CD14-positive monocyte (primary cell): ENCODE data around the gene PPOX. TPM values are rescaled to one million over a fixed set of nuclear protein-coding genes. Genes with fewer than 3 reads are reported as not detected.

Experiments used
- DNase-seq, 3 donors: peaks; one replicate each; pipeline ENCODE4 v3.0.0-alpha.2; 2011 to 2022
- H2AFZ ChIP-seq: 2 replicates; pipeline ENCODE4 v1.6.0; 2012; ENCODE audit warnings: mild to moderate bottlenecking, low read depth, low read length, inconsistent platforms; ENCODE audit not compliant: insufficient read depth, poor library complexity, severe bottlenecking
- H3K27ac ChIP-seq, 2 donors: 1 replicate in 1 of 2; 2 replicates in 1 of 2; pipeline ENCODE4 v1.5.1; 2012 to 2013; ENCODE audit warnings: low read length in 2 of 2, control low read depth in 1 of 2, inconsistent platforms in 1 of 2, low read depth in 1 of 2, mild to moderate bottlenecking in 1 of 2
- H3K27me3 ChIP-seq, 2 donors: one replicate each; pipeline versions ENCODE4 v1.6.0 to v1.6.1; 2011 to 2013; ENCODE audit warnings: low read length in 2 of 2; ENCODE audit not compliant: control insufficient read depth in 2 of 2, insufficient read depth in 2 of 2
- H3K36me3 ChIP-seq, 2 donors: replicated peaks in 1 of 2; 1 replicate in 1 of 2; 2 replicates in 1 of 2; pipeline versions ENCODE4 v1.5.1 to v1.6.1; 2012 to 2013; ENCODE audit warnings: low read length in 2 of 2, control low read depth in 1 of 2, inconsistent platforms in 1 of 2, mild to moderate bottlenecking in 1 of 2; ENCODE audit not compliant: insufficient read depth in 2 of 2, control insufficient read depth in 1 of 2
- H3K4me1 ChIP-seq, 2 donors: 1 replicate in 1 of 2; 2 replicates in 1 of 2; pipeline versions ENCODE4 v1.5.1 to v1.6.1; 2012 to 2013; ENCODE audit warnings: low read length in 2 of 2, control low read depth in 1 of 2, inconsistent platforms in 1 of 2, mild to moderate bottlenecking in 1 of 2, moderate library complexity in 1 of 2; ENCODE audit not compliant: insufficient read depth in 2 of 2, control insufficient read depth in 1 of 2
- H3K4me2 ChIP-seq: replicated peaks from 2 replicates; pipeline ENCODE3; 2012; ENCODE audit warnings: low read length, moderate library complexity, mild to moderate bottlenecking; ENCODE audit not compliant: poor library complexity, severe bottlenecking; ENCODE audit errors: extremely low read depth
- H3K4me3 ChIP-seq, 3 experiments: fragments of 200-600 bp in 1 of 3; sonication (generic) in 1 of 3; replicated peaks in 1 of 3; 1 replicate in 2 of 3; 2 replicates in 1 of 3; pipeline ENCODE4 v1.5.1; 2011 to 2013; ENCODE audit warnings: low read length in 3 of 3, mild to moderate bottlenecking in 3 of 3, control low read depth in 2 of 3, low read depth in 2 of 3, inconsistent platforms in 1 of 3, moderate library complexity in 1 of 3
- H3K79me2 ChIP-seq: 2 replicates; pipeline ENCODE4 v1.6.0; 2012; ENCODE audit warnings: mild to moderate bottlenecking, control low read depth, inconsistent platforms, low read length, moderate library complexity; ENCODE audit not compliant: insufficient read depth
- H3K9ac ChIP-seq: 2 replicates; pipeline ENCODE4 v1.6.0; 2017; ENCODE audit warnings: low read length, mild to moderate bottlenecking; ENCODE audit not compliant: insufficient read depth, poor library complexity, severe bottlenecking
- H3K9me3 ChIP-seq, 2 donors: replicated peaks in 1 of 2; 1 replicate in 1 of 2; 2 replicates in 1 of 2; pipeline versions ENCODE4 v1.5.1 to v1.6.1; 2012 to 2013; ENCODE audit warnings: low read length in 2 of 2, control low read depth in 1 of 2; ENCODE audit not compliant: control insufficient read depth in 1 of 2, insufficient read depth in 1 of 2
- H4K20me1 ChIP-seq: 2 replicates; pipeline ENCODE4 v1.6.0; 2012; ENCODE audit warnings: mild to moderate bottlenecking, low read length, control low read depth, moderate library complexity; ENCODE audit not compliant: insufficient read depth
- H3K27ac Mint-ChIP-seq, 7 donors: one replicate each; pipeline ENCODE4 v1.8.0; 2020; ENCODE audit warnings: mild to moderate bottlenecking in 7 of 7, mixed read lengths in 7 of 7, moderate library complexity in 6 of 7, inconsistent platforms in 2 of 7
- H3K27me3 Mint-ChIP-seq, 3 donors: one replicate each; pipeline ENCODE4 v1.8.0; 2021 to 2022; ENCODE audit warnings: low read depth in 3 of 3, mild to moderate bottlenecking in 3 of 3, mixed read lengths in 3 of 3, moderate library complexity in 3 of 3, inconsistent platforms in 1 of 3
- H3K36me3 Mint-ChIP-seq, 2 donors: one replicate each; pipeline ENCODE4 v1.8.0; 2020; ENCODE audit warnings: mixed read lengths in 2 of 2, inconsistent platforms in 1 of 2, mild to moderate bottlenecking in 1 of 2
- H3K4me1 Mint-ChIP-seq: one replicate; pipeline ENCODE4 v1.8.0; 2020; ENCODE audit warnings: mild to moderate bottlenecking, mixed read lengths
- H3K4me3 Mint-ChIP-seq, 2 donors: one replicate each; pipeline ENCODE4 v1.8.0; 2020; ENCODE audit warnings: mild to moderate bottlenecking in 2 of 2, mixed read lengths in 2 of 2, moderate library complexity in 1 of 2
- H3K9me3 Mint-ChIP-seq, 7 donors: one replicate each; pipeline ENCODE4 v1.8.0; 2020 to 2022; ENCODE audit warnings: mixed read lengths in 7 of 7, mild to moderate bottlenecking in 6 of 7, moderate library complexity in 6 of 7, inconsistent platforms in 2 of 7
- WGBS: methylation state at CpG from one replicate; pipeline ENCODE4 v1.1.5; 2013; ENCODE audit warnings: missing lambda C conversion rate; ENCODE audit not compliant: insufficient coverage; 5-methylcytosine and 5-hydroxymethylcytosine counted together
- intact Hi-C, 2 donors: fragments of 100-400 bp; cut with micrococcal nuclease; formaldehyde crosslinking; loops; one replicate each; pipeline versions ENCODE4 v1.15.0 to v1.15.1; 2023
- polyA plus RNA-seq, 3 donors: library from polyadenylated mRNA; depleted of rRNA in 1 of 3; unstranded in 2 of 3; stranded (reverse) in 1 of 3; fragments of 300-500 nt in 2 of 3; fragments of >200 nt in 1 of 3; fragmentation: Illumina TruSeq in 2 of 3; gene quantifications; 1 replicate in 2 of 3; 2 replicates in 1 of 3; pipeline ENCODE4 v1.2.3, GENCODE V29; 2012 to 2021
- TF ChIP-seq, protein P1 (sequence below): fragments of 200-600 bp; IDR thresholded peaks from one replicate; pipeline ENCODE4 v1.8.0; 2022; ENCODE audit warnings: antibody characterized with exemption, mild to moderate bottlenecking

The PPOX gene
- polyA plus RNA-seq, 3 donors, result 10.5 to 42.6 (median 10.8) TPM

DNA sequence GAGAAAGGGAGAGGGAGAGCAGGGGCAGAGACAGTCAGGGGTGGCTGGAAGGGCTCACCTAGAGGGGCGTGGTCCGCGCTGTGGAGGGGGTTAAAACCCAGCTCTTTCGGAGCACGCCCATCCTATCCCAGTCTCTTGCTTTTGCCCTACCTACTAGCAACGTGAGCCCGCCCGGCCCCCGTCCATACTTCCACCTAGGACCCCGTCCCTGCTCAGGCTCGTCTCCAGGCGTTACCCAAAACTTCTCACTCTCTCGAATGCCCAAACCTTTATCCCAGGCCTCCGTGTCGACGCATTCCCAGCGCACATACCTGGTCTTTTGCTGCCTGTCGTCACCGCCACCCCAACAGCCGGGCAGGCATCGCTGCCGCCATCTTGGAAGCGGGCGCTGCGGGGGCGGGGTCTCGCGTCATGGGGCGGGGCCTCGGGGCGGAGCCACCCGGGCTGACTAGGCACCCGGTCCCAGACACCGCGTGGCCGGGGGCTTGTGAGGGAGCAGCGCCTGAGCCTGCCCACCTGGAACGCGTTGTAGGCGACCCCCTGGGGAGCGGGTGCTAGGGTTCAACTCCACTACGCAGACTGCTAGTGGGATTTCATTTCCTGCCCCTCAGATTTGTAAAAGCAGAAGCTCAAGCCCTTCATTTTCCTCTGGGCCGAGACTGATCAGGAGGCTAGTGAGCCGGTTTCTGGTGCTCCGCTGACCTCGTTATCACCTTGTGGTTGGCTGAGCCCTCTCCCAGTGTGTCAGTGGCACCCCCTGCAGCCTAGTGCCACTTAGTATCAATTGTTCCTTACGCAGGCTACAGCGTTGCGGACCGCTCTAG is 11.1 kb downstream of the PPOX start, which contains the start of gene B4GALT3:
B4GALT3 (minus strand) TSS at position 396 of the 824 bp plus-strand sequence. CDS start 1,447 bp downstream, outside the sequence.
- DNase-seq, result peak; percentile 75 to 77 (median 75)
- H4K20me1 ChIP-seq, result no peaks in the 10 kb centered on the region
- 6% methylated on average over 42 of the region's 50 CpGs for WGBS
- Mint-ChIP-seq H3K36me3 (peaks cover 34 to 39% of the 10 kb centered on the region in 2 donors), H3K4me1 (peaks cover 42% of the 10 kb centered on the region), H3K9me3 (no peaks in the 10 kb centered on the region), H3K4me3 (peak within 1 kb of the TSS; percentile 99 to 100), H3K27ac (peak within 1 kb of the TSS; percentile 95 to 100 (median 99)), H3K27me3 (no peaks in the 10 kb centered on the region)
- peak within 1 kb of the TSS; percentile 83 for H3K9ac ChIP-seq
- intact Hi-C loops, result no loop called here
- H2AFZ ChIP-seq, result peak within 1 kb of the TSS; percentile 94
- H3K36me3 ChIP-seq, result peaks cover 34 to 36% of the 10 kb centered on the region in 2 donors
- TF ChIP-seq, protein P1, sequence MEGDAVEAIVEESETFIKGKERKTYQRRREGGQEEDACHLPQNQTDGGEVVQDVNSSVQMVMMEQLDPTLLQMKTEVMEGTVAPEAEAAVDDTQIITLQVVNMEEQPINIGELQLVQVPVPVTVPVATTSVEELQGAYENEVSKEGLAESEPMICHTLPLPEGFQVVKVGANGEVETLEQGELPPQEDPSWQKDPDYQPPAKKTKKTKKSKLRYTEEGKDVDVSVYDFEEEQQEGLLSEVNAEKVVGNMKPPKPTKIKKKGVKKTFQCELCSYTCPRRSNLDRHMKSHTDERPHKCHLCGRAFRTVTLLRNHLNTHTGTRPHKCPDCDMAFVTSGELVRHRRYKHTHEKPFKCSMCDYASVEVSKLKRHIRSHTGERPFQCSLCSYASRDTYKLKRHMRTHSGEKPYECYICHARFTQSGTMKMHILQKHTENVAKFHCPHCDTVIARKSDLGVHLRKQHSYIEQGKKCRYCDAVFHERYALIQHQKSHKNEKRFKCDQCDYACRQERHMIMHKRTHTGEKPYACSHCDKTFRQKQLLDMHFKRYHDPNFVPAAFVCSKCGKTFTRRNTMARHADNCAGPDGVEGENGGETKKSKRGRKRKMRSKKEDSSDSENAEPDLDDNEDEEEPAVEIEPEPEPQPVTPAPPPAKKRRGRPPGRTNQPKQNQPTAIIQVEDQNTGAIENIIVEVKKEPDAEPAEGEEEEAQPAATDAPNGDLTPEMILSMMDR, result peak; percentile 19
- peaks cover 38 to 44% of the 10 kb centered on the region in 2 donors for H3K4me1 ChIP-seq
- H3K27ac ChIP-seq, result peak within 1 kb of the TSS; percentile 71 to 90
- no peaks in the 10 kb centered on the region for H3K27me3 ChIP-seq
- peaks cover 19% of the 10 kb centered on the region for H3K79me2 ChIP-seq
- peak within 1 kb of the TSS; percentile 93 for H3K4me2 ChIP-seq
- H3K9me3 ChIP-seq, result no peaks in the 10 kb centered on the region
- H3K4me3 ChIP-seq, result peak within 1 kb of the TSS; percentile 66 to 95 (median 78)

DNA sequence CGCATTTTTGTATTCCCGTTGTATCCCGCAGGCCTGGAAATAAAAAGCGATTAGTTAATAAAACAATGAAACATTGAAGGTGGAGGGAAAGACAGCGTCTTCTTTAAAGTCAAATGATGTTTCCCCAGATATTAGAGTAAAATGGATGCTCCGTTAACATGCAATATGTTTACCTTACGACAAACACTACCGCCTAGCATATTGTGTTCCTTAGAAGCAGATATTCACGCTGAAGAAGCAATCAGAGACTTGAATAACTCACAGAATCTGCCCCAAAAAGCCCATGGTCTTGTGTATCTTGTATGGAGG is 11.7 kb downstream of the PPOX start:
- no peaks in the 10 kb centered on the region for H4K20me1 ChIP-seq
- peak overlapping the region; percentile 66 to 95 (median 78) for H3K4me3 ChIP-seq
- Mint-ChIP-seq H3K36me3 (peaks cover 29 to 34% of the 10 kb centered on the region in 2 donors), H3K9me3 (no peaks in the 10 kb centered on the region), H3K27ac (peak overlapping the region; percentile 95 to 100 (median 99)), H3K4me3 (peak overlapping the region; percentile 99 to 100), H3K4me1 (peaks cover 48% of the 10 kb centered on the region), H3K27me3 (no peaks in the 10 kb centered on the region)
- no peaks in the 10 kb centered on the region for H3K27me3 ChIP-seq
- peaks cover 44 to 50% of the 10 kb centered on the region in 2 donors for H3K4me1 ChIP-seq
- H2AFZ ChIP-seq, result peak overlapping the region; percentile 94
- TF ChIP-seq, protein P1, result no peak
- 77% methylated on average over 4 of the region's 9 CpGs for WGBS
- peak overlapping the region; percentile 93 for H3K4me2 ChIP-seq
- intact Hi-C loops, result no loop called here
- peak overlapping the region; percentile 83 for H3K9ac ChIP-seq
- peak overlapping the region; percentile 71 to 90 for H3K27ac ChIP-seq
- peaks cover 19% of the 10 kb centered on the region for H3K79me2 ChIP-seq
- H3K9me3 ChIP-seq, result no peaks in the 10 kb centered on the region
- DNase-seq, result no peak
- peaks cover 28 to 31% of the 10 kb centered on the region in 2 donors for H3K36me3 ChIP-seq
